GM19324 (cell line): Measurements from ENCODE around the gene MEGF10.
"Not testable (repeated sequence)": the region's sequence is repeated elsewhere in the genome, so short reads cannot be mapped to it uniquely, and the experiment has no call there.

Experiments used
- ATAC-seq: cut with Tn5 transposase; IDR thresholded peaks from one replicate; pipeline ENCODE4 v1.9.1; 2021; ENCODE audit warnings: mild to moderate bottlenecking, moderate library complexity; ENCODE audit not compliant: unreplicated experiment, low FRiP score

The MEGF10 gene

DNA sequence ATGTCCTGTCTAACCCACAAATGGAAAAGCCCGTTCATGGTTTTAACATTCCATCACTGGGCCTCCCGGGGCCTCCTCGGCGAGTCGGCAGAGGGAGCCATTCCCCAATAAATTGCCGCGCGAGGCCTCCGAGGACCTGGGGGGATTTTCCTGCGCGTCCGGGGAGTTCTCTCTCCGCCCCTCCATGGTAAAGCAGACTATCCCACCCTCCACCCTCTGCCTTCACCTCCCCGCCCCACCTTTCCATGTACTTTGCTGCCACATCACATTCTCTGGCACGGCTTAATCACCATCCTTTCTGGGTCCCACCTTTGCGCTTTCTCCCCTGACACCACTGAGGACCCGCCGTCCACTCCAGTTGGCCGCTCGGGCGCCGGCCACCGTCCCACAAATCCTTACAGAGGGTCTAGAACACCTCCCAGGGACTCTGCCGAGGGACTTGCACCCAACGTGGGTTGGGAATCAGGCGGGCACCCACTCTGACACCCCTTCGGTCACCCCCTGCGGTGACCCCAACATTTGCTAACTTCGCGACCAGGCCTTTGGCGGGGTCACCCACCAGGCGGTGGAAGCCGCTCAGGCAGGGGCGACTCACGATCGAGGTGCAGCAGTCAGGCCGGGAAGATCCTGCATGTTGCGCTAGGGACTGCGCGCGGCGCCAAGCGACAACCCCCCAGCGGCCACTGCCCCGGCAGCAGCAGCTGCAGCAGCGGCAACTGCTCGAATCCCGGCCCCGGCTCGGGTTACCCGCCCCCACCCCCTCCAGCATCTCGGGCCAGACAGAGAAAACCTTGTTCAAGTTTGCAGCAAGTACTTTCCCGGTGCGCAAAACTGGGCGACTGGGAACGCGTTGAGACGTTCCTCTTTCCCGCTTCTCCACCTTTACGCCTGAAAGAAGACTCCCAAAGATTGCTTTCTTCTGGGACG, at the start of gene MEGF10:
MEGF10 (plus strand) TSS at position 778 of the 927 bp plus-strand sequence. CDS start 40,513 bp downstream, outside the sequence.
- no peak for ATAC-seq

DNA sequence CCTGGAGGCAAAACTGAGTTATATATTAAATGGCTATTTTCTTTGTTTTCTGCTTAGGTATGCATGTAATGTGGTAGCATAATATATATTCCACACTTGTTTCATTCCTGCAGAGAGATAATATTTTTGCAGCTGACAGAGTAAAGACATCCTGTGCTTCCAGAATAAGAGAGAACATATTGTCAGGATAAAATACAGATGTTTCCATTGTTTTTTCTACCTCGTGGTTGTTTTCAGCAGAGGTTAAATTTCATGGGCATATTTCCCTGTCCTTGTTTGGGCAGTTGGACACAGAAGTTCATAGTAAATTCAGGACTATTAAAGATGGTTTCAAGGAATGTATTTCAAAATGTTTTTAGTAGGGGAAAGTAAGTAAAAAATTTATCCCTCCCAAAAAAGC, 47.6 kb upstream of the MEGF10 start:
- no peak for ATAC-seq

DNA sequence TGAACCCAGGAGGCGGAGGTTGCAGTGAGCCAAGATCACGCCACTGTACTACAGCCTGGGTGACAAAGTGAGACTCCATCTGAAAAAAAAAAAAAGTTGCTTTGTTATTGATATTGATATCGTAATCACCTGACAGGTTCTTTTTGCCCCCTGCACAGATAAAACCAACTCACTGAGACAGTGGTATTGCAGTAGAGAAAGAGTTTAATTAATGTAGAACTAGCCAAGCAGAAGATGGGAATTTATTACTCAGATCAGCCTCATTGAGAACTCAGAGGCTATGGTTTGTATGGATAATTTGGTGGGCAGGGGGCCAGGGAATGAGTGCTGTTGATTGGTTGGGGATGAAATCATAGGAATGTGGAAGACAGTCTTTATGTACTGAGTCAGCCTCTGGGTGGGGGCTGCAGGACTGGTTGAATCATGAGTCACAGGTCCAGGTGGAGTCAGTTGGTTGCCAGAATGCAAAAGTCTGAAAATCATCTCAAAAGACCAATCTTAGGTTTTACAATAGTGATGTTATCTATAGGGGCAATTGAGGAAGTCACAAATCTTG, 35.8 kb upstream of the MEGF10 start:
- ATAC-seq = no peak

DNA sequence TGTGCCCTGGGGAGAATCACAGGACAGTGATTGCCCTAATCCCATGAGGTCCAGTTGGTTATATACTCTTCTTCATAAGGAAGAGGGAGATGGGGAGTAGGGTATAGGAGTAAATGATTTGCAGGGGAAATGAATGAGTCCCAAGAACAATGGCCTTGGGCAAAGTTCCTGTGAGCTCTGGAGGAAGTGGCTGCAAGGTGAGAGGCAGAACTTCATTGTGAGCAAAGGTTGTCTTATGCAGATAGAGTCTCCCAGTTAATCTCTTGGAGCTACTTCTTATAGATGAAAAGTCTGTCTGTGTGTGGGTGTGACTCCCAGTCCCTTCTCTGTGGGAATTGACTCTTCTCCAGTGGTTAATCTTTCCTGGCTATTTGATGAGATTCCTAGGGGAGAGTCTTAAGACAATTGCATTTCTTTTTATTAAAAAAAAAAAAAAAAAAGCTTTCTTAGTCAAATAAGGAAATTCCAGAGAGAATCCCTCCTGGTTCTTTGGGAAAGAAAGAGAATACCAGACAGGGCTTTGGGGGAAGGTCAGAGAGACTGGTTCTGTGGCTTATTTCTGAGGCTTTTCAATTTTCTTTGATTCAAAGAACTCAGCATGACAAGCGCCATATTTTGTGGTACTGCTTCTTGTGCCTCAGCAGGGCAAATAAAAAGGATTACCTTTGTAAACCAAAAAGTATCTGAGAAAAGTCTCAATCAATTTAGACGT, 33.6 kb upstream of the MEGF10 start:
- no peak for ATAC-seq

GRCh38 chr5:127260686-127261085, 29.9 kb upstream of the MEGF10 start:
- ATAC-seq = no peak

DNA sequence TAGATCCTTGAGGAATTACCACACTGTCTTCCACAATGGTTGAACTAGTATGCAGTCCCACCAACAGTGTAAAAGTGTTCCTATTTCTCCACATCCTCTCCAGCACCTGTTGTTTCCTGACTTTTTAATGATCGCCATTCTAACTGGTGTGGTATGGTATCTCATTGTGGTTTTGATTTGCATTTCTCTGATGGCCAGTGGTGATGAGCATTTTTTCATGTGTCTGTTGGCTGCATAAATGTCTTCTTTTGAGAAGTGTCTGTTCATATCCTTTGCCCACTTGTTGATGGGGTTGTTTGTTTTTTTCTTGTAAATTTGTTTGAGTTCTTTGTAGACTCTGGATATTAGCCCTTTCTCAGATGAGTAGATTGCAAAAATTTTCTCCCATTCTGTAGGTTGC, 25.1 kb upstream of the MEGF10 start:
- not testable (repeated sequence) for ATAC-seq

GRCh38 chr5:127268342-127268741, 22.3 kb upstream of the MEGF10 start:
- not testable (repeated sequence) for ATAC-seq

DNA sequence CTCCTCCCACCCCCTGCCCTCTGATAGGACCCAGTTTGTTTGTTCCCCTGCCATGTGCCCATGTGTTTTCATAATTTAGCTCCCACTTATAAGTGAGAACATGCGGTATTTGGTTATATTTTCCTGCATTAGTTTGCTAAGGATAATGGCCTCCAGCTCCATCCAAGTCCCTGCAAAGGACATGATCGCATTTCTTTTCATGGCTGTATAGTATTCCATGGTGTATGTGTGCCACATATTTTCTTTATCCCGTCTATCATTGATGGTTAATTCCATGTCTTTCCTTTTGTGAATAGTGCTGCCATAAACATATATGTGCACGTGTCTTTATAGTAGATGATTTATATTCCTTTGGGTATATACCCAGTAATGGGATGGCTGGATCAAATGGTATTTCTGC, 19.9 kb upstream of the MEGF10 start:
- not testable (repeated sequence) for ATAC-seq

DNA sequence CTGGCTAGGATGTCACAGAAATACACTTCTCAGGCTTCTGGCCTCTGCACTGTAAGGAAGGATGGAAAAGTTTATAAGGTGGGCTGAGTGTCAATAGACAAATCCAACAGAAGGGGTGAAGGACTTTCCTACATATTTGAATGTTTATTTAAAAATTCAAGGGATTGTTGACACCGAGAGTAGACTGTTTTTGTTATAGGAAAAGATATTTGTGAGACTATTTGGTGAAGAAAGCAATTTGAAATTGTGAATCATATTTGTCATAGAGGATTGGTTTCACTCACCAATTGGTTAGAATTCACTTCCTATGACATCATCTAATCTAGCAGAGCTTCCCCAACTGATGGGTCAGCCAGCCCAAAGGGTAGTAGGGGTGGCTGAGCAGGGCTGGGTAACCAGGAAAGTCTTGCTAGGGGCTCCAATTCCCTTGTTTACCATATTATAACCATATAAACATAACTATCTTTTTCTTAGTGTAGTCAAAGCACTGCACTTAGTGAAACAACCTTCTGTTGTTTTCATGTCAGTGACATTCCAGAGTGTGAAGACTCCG, 14.9 kb upstream of the MEGF10 start:
- no peak for ATAC-seq

DNA sequence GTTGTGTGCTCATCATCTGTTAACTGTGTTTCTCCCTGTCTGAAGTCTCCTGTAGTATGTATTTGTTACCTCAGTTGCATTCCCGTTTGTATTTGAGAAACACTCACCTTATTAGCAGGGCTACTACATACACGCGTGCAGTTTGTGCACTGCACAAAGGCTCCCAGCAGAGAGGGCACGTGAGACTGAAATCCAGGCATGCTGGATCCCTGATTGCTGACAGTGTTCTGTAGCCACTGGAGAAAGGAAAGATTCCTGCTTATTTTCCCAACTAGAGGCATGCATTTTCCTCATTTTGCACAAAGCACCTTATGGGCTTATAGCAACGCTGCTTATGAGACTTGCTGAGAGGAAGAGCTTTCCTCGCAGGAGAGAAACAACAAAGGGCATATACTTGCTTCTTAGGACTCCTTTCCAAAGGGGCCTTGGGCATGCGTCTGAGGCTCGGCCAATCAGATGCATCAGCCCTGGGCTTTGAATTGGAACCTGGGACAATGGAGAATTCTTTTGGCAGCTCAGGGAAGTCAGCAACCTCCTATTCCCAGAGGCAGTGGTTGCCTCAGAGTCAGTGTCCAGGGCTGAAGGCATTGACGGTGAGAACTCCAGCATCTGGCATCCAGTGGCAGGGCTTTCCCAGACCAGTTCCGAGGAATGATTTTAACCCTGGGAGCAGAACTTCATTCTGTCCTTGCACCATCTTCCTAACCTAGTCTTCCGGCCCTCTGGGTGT, 9.9 kb upstream of the MEGF10 start:
- ATAC-seq = no peak

- ATAC-seq = no peak
Measured at GRCh38 chr5:127281609-127282008, 9.0 kb upstream of the MEGF10 start.

- no peak for ATAC-seq
Measured at GRCh38 chr5:127288676-127289075, 1.9 kb upstream of the MEGF10 start.

DNA sequence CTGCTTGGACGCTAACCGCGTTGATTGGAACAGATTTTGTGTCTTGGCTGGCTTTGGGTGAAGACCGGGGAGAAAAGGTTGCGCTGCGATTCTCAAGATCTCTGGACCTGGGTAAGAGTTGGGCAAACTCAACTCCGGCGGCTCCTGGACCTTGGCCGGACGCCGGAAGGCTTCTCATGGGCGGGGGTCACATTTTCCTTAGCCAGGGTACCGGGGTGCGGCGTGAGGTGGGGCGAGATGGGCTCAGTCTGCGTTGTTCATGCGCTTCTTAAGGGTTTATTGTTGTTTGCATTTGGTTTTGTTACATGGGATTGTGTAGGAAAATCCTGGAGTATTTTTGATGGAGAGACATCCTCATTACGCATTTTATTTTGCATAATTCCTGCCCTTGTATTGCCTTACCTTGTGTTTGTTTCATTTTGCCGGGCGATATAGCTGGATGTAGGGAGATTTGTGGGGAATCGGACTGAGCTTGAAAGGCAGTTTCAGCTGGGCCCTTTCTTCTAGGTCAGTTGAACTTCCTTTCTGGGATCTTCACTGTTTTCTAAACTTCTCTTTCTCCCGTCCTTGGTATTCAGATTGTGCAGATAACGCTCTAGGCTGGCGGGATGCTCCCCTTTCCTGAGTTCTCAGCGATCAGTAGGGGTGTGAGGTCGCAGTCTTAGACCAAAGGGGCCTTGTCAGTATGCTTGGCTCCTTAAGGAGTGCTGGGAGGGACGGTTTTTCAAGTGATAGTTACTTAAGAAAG, 524 bp downstream of the MEGF10 start:
- no peak for ATAC-seq

DNA sequence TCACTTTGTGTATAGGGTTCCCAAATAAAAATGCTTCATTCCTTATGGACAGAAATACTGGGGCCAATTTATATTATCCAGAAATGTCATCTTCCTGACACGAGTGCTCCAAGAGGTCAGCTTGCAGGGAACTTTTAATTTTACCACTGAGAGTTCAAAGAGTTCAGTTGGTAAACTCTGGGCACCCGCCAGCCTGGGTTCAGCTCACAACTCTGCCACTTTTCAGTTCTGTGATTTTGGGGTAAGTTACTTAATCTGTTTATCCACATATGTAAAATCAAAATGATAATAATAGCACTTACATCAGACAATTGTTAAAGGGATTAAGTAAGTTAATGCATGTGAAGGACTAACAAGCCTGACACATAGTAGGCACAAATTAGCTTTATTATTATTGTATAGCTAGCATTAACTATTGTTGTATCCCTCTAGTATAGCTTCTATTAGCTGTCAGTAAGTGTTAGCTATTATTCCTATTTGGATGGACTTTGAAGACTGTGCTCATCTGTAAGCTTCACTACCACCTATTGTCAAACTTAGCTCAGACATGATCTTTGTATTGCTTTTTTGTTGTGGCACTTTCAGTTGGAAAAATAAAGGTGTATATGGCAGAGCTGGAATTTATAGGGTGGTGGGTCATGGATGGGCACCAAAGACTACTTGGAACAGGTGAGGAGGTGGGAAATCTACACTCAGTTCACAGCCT, 1.6 kb downstream of the MEGF10 start:
- no peak for ATAC-seq

GRCh38 chr5:127293373-127293772, 2.8 kb downstream of the MEGF10 start:
- no peak for ATAC-seq

DNA sequence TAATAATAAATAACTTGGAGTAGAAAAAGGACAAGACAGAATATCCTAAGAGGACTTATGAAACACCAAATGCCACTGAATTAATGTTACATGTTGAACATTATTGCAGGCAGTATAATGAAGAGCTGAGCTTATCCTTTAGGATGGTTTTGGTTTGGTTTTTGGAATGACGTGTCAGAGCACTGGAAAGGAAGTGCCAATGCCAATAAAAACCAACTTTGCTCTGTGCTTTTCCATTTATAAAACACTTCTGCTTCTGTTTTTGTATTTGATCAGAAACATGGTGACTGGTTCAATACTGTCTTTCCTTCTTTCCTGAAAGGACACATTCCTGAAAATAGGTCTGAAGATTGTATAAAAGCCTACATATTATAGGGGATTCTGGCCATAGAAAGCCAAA, 4.2 kb downstream of the MEGF10 start:
- no peak for ATAC-seq

- no peak for ATAC-seq
Measured at GRCh38 chr5:127295454-127295853, 4.9 kb downstream of the MEGF10 start.

DNA sequence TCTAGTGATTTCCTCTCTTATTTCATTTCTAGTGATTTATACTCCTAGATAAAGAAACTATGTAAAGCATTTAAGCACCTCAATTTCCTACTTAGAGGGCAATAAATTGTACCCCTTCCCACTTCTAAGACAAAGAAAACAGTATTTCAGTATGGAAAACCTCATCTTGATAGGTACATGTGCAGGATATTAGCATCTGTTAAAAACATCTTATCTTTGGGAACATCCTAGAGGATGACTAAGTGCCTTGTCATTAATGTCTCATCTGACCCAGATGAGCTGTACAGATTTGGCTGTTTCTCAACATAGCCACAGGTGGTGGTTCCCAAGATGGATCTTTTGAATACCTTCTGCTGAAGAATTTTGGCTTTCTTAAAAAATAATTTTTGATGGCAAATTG, 5.7 kb downstream of the MEGF10 start:
- ATAC-seq = no peak

GRCh38 chr5:127296894-127297293, 6.3 kb downstream of the MEGF10 start:
- not testable (repeated sequence) for ATAC-seq
